ENCODE results near the gene KLHL2.
A peak's percentile ranks its signal among the peaks of the same experiment; 100 is the strongest.

KLHL2 gene

GRCh38 chr4:165289423-165289785 is 82.0 kb downstream of the KLHL2 start:
- no peak for DNase-seq (ENCODE audit: low read depth)

- DNase-seq (ENCODE audit: low read depth), result no peak
These were observed 85.7 kb downstream of the KLHL2 start for GRCh38 chr4:165293061-165293460.

GRCh38 chr4:165293927-165294649 is 86.7 kb downstream of the KLHL2 start:
- no peak for DNase-seq (ENCODE audit: low read depth)

GRCh38 chr4:165294907-165295306 is 87.5 kb downstream of the KLHL2 start:
- no peak for DNase-seq (ENCODE audit: low read depth)

- no peak for DNase-seq (ENCODE audit: low read depth)
These were observed 90.3 kb downstream of the KLHL2 start for GRCh38 chr4:165297626-165298025.

GRCh38 chr4:165299399-165300060 is 92.2 kb downstream of the KLHL2 start:
- DNase-seq (ENCODE audit: low read depth), result no peak

- DNase-seq (ENCODE audit: low read depth), result no peak
These were observed 94.5 kb downstream of the KLHL2 start for GRCh38 chr4:165301833-165302232.

- no peak for DNase-seq (ENCODE audit: low read depth)
These were observed 95.3 kb downstream of the KLHL2 start for GRCh38 chr4:165302658-165303057.

- no peak for DNase-seq (ENCODE audit: low read depth)
These were observed 100.8 kb downstream of the KLHL2 start for GRCh38 chr4:165308166-165308565.

- DNase-seq (ENCODE audit: low read depth), result no peak
These were observed 101.2 kb downstream of the KLHL2 start for GRCh38 chr4:165308606-165309005.

GRCh38 chr4:165309456-165309855 is 102.1 kb downstream of the KLHL2 start:
- DNase-seq (ENCODE audit: low read depth), result no peak

- no peak for DNase-seq (ENCODE audit: low read depth)
These were observed 105.1 kb downstream of the KLHL2 start for GRCh38 chr4:165312506-165312905.

GRCh38 chr4:165319030-165319429 is 111.7 kb downstream of the KLHL2 start:
- DNase-seq (ENCODE audit: low read depth), result no peak

- DNase-seq (ENCODE audit: low read depth), result no peak
These were observed 112.1 kb downstream of the KLHL2 start for GRCh38 chr4:165319509-165319908.

- no peak for DNase-seq (ENCODE audit: low read depth)
These were observed 117.0 kb downstream of the KLHL2 start for GRCh38 chr4:165324236-165324917.

GRCh38 chr4:165324918-165325304 is 117.5 kb downstream of the KLHL2 start:
- no peak for DNase-seq (ENCODE audit: low read depth)

GRCh38 chr4:165325732-165326512 is 118.6 kb downstream of the KLHL2 start:
- no peak for DNase-seq (ENCODE audit: low read depth)

GRCh38 chr4:165326831-165327210 is 119.5 kb downstream of the KLHL2 start:
- no peak for DNase-seq (ENCODE audit: low read depth)

- peak; percentile 99 for DNase-seq (ENCODE audit: low read depth)
These were observed 120.1 kb downstream of the KLHL2 start, which contains the start of gene MSMO1 for GRCh38 chr4:165327211-165328100. Gene MSMO1, plus strand, starts transcription at chr4:165327669. Its CDS starts 5,702 bp downstream, at chr4:165333371.

- no peak for DNase-seq (ENCODE audit: low read depth)
These were observed 120.7 kb downstream of the KLHL2 start for GRCh38 chr4:165328101-165328425.

GRCh38 chr4:165328708-165329107 is 121.3 kb downstream of the KLHL2 start:
- DNase-seq (ENCODE audit: low read depth), result no peak

- DNase-seq (ENCODE audit: low read depth), result no peak
These were observed 122.7 kb downstream of the KLHL2 start for GRCh38 chr4:165330071-165330470.
